Activated effector memory CD4-positive, alpha-beta T cell treated with anti-CD3 and anti-CD28 coated beads, Interleukin-2, amount 50 U/mL, for 16 hours (primary cell): Measurements from ENCODE around the gene MYOCOS.

ENCODE experiments used
- DNase-seq: peaks from one replicate; pipeline ENCODE4 v3.0.0-alpha.2; 2020

The MYOCOS gene

GRCh38 chr1:171663854-171664575 lies 42.0 kb downstream of the MYOCOS start:
- DNase-seq: no peak

- DNase-seq: no peak
These were observed 42.9 kb downstream of the MYOCOS start for GRCh38 chr1:171664976-171665375.

- DNase-seq: no peak
These were observed 44.2 kb downstream of the MYOCOS start for GRCh38 chr1:171666114-171666769.

GRCh38 chr1:171668372-171668771 lies 46.3 kb downstream of the MYOCOS start:
- no peak for DNase-seq

- no peak for DNase-seq
These were observed 48.7 kb downstream of the MYOCOS start for GRCh38 chr1:171670739-171671138.

- no peak for DNase-seq
These were observed 52.7 kb downstream of the MYOCOS start for GRCh38 chr1:171674431-171675405.
